HG02981 (cell line): ENCODE results near the gene C1QB.
"Not testable (repeated sequence)": the region's sequence is repeated elsewhere in the genome, so short reads cannot be mapped to it uniquely, and the experiment has no call there.

ENCODE experiments used
- ATAC-seq: cut with Tn5 transposase; IDR thresholded peaks from one replicate; pipeline ENCODE4 v1.9.1; 2021; ENCODE audit warnings: mild to moderate bottlenecking, moderate library complexity; ENCODE audit not compliant: unreplicated experiment

C1QB gene

DNA sequence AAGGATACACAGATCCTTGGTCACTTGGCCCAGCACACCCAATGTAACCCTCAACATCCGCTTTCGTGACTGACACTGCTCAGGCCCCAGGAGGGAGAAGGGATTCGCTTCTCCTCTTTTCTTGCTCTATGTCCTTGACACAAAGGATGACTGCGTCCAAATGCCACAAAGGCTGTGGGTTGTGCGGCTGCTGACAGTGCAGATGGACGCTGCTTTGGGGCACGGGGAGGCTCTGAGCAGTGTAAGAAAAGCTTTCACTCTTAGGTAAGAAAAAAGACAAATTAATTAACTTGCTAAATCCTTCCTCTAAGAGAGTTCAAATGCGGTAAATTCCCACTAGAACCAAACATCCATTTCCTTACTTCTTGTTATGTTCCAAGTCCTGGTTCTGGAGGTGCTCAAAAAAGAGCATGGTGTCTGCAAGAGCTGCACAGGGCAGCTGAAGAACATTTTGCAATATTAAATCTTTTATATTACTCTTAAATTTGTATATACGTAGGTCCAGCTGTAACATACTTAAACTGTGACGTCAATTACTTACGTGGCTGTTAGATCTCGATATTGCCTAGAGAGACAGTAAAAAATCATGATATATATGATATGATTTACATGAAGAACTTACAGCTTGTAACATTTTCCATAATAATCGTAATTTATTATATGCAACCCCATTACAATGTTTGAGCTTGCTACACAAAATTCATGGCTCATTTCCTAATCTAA, 38.2 kb downstream of the C1QB start:
- ATAC-seq = no peak

DNA sequence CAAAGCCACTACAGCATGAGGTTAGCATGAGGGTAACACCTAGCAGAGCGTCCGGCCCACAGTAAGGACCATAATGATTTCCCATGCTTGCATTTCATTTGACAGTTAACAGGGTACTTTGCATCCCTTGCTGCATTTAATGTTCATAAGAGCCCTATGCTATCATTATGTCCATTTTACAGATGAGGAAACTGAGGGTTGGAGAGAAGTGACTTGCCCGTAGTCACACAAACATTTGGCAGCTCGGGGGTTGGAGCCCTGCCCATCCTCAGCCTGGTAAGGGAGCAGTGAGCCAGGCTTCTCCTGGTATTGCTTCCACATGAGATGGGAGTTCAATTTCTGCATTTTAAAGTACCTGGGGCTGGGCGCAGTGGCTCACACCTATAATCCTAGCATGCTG, 41.1 kb downstream of the C1QB start:
- no peak for ATAC-seq

- no peak for ATAC-seq
These were observed 43.6 kb downstream of the C1QB start for GRCh38 chr1:22696610-22697009.

- ATAC-seq = no peak
These were observed 44.9 kb downstream of the C1QB start for GRCh38 chr1:22697980-22698379.

GRCh38 chr1:22699681-22700520, 46.9 kb downstream of the C1QB start:
- ATAC-seq = no peak

DNA sequence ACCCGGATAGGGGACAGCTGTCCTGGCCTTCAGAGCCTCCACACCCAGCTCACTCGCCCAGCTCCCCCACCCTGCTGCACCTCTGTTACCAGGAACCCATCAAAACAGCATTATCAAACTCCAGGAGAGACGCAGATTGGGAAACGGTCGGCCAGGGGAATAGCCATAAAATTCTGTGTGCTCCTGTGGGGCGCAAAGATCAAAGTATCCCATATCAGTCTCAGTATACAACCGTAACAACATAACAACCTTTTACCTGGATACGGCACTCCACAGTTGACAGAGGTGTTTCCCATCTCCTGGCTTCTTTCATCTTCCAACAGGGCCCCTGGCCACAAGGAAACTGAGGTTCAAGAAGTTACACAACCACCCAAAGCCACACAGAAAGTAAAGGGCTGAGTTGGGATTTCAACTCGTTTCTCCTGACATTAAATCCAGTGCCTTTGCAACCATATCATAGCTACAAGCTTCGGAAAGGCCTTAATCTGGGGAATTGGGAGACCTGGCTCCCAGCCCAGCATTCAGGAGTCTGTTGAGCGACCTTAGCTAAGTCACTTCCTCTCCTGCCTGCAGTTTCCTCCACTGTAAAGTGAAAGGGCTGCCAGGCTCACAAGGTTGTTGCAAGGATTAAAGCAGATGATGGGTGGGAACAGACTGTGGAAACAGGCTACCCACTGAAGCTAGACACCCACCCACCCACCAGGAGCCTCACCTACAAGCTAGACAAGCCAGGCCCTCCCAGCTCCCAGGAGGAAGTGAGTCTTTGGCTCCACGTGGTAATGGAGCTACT, 49.5 kb downstream of the C1QB start:
- ATAC-seq = no peak

GRCh38 chr1:22704440-22705067, 51.5 kb downstream of the C1QB start:
- ATAC-seq = no peak

DNA sequence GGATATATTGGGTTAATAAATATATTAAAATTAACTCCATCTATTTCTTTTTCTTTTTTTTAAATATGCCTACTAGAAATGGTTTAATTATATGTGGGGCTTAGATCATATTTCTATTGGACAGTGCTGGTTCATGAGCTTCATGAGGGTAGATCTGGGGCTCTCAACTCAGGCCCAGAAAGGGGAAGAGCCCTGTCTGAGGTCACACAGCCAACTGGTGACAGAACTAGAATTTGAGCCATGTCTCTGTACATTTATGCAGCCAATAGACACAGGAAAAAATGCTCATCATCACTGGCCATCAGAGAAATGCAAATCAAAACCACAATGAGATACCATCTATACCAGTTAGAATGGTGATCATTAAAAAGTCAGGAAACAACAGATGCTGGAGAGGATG, 52.5 kb downstream of the C1QB start:
- ATAC-seq = no peak

GRCh38 chr1:22706100-22706499, 53.1 kb downstream of the C1QB start:
- not testable (repeated sequence) for ATAC-seq

GRCh38 chr1:22708777-22709176, 55.7 kb downstream of the C1QB start:
- no peak for ATAC-seq

DNA sequence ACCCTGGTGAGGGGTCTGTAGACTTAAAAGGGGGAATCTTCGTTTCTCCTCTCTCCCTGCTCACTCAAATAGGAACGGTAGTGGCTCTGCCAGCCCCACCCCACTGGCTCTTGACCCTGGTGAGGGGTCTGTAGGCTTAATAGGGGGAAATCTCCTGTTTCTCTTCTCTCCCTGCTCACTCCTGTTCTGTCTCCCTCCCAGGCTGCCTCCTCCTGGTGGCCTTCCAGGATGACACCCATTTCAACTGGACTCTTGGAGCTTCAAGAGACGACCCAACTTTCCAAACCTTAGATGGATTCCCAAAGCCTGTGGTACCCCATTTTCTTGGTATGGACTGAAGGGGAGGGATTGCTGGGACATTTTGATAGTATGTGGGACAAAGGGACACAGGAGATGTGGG, 56.2 kb downstream of the C1QB start:
- no peak for ATAC-seq

DNA sequence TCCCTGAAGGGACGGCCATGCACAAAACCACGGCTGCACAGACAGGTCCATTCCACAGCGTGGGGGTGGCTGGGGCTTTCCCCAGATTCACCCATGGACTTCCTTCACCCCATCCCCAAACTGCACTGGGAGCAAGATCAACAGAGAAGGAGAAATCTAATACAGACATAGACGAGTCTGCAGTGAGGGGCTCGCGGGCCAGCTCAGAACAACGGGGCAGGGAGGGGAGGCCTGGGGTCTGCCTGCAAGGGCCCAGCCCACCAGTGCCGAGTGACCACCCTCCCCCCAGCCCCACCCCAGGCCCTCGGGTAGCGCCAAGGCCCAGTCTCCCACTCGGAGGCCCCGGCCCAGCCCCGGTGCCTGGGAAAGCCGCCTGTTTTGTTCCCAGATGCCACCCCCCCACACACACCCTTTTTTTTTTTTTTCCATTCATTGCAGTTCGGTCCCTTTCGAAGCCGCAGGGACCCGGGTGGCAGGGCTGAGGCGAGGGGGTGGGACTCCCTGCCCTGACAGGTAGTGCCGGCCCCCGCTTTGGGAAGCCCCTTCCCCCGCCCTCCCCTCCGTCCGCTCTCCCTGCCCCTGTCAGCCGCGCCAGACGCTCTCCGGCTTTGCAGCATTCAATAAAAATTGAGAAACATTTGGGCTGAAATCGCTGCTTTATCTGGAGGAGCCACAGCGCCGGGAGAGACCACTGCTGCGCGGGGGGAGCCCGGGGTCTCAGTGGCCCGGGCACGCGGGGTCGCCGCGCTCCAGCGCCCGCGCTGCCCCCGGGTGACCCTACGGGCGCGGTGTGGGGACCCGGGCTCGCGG, 57.1 kb downstream of the C1QB start:
- ATAC-seq = no peak

GRCh38 chr1:22710701-22711049, 57.6 kb downstream of the C1QB start, which contains the start of gene EPHB2:
Gene EPHB2, plus strand, starts transcription at chr1:22710839. Its CDS starts 144 bp downstream, at chr1:22710983.
- no peak for ATAC-seq

DNA sequence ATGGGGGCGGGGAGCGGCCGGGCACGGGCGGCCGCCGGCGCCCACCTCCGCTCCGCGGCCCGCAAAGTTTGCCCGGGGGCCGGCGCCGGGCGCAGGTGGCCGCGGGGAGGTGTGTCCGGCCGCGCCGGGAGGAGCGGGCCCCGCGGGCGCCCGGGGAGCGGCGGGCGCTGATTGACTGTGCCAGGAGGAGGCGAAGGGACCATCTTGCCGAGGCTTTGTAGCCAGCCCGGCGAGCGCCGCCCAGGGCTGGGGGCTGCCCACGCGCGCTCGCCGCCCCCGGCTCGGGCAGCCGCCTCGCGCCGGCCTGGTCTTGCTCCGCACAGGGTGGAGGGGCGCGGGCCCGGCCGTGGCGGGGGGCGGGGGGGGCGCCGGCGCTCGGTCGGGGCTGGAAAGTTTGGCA, 58.0 kb downstream of the C1QB start:
- no peak for ATAC-seq
